ENCODE results near the gene SETD7. TPM values are rescaled to one million over a fixed set of nuclear protein-coding genes. Genes with fewer than 3 reads are reported as not detected.

Gene SETD7
- total RNA-seq, 2 donors from 2014 or later: 71.7 to 100 TPM

- WGBS: under 1% methylated on average over 47 of the region's 49 CpGs
- Histone ChIP-seq H3K4me1 (replicated peaks) (no peaks in the 10 kb centered on the region), H3K36me3 (no peaks in the 10 kb centered on the region), H3K27ac (peak overlapping the region; percentile 95 to 98), H3K27me3 (replicated peaks; ENCODE audit: insufficient read depth) (no peaks in the 10 kb centered on the region), H3K4me3 (peak overlapping the region; percentile 78 to 96), H3K9me3 (no peaks in the 10 kb centered on the region)
- intact Hi-C loops (cut with DNase I): loop anchor here (5.0 to 10.0 kb wide), 2 partner anchors 103 to 251 kb away; partner anchors contain the start of genes NAA15, NDUFC1 and RAB33B
- peak; percentile 17 for DNase-seq (ENCODE audit: low spot score)
- TF ChIP-seq CTCF (IDR thresholded peaks at IDR 0.05): no peak
Measured at GRCh38 chr4:139555705-139556070, 331 bp downstream of the SETD7 start.

GRCh38 chr4:139554893-139555704 lies 920 bp downstream of the SETD7 start:
- no peaks in the 10 kb centered on the region for H3K4me1 ChIP-seq (replicated peaks)
- peak; percentile 93 for DNase-seq (ENCODE audit: low spot score)
- intact Hi-C loops (cut with DNase I): loop anchor here (5.0 to 10.0 kb wide), 2 partner anchors 103 to 250 kb away; partner anchors contain the start of genes NAA15, NDUFC1 and RAB33B
- no peaks in the 10 kb centered on the region for H3K27me3 ChIP-seq (replicated peaks; ENCODE audit: insufficient read depth)
- WGBS: 2% methylated on average over 52 of the region's 57 CpGs
- no peaks in the 10 kb centered on the region for H3K9me3 ChIP-seq
- peak; percentile 81 for TF ChIP-seq POLR2A (IDR thresholded peaks at IDR 0.05)
- TF ChIP-seq CTCF (IDR thresholded peaks at IDR 0.05): no peak
- peak; percentile 91 for TF ChIP-seq POLR2AphosphoS5 (IDR thresholded peaks at IDR 0.05)
- H3K27ac ChIP-seq: peak overlapping the region; percentile 95 to 98
- no peaks in the 10 kb centered on the region for H3K36me3 ChIP-seq
- H3K4me3 ChIP-seq: peak overlapping the region; percentile 78 to 96

- no peaks in the 10 kb centered on the region for H3K4me1 ChIP-seq (replicated peaks)
- peak overlapping the region; percentile 95 to 98 for H3K27ac ChIP-seq
- H3K27me3 ChIP-seq (replicated peaks; ENCODE audit: insufficient read depth): no peaks in the 10 kb centered on the region
- no peak for TF ChIP-seq POLR2A (IDR thresholded peaks at IDR 0.05)
- TF ChIP-seq POLR2AphosphoS5 (IDR thresholded peaks at IDR 0.05): no peak
- TF ChIP-seq CTCF (IDR thresholded peaks at IDR 0.05): no peak
- H3K36me3 ChIP-seq: no peaks in the 10 kb centered on the region
- peak overlapping the region; percentile 78 to 96 for H3K4me3 ChIP-seq
- 26% methylated on average over 1 of the region's 1 CpG for WGBS
- no peak for DNase-seq (ENCODE audit: low spot score)
- no peaks in the 10 kb centered on the region for H3K9me3 ChIP-seq
- intact Hi-C loops (cut with DNase I): loop anchor here (10.0 kb wide), 1 partner anchor 250 kb away; the partner anchor contains the start of genes NAA15 and NDUFC1
Measured at GRCh38 chr4:139554642-139554892, 1.5 kb downstream of the SETD7 start.

GRCh38 chr4:139553751-139554641 lies 2.0 kb downstream of the SETD7 start:
- intact Hi-C loops (cut with DNase I): loop anchor here (10.0 kb wide), 1 partner anchor 249 kb away; the partner anchor contains the start of genes NAA15 and NDUFC1
- H3K36me3 ChIP-seq: no peaks in the 10 kb centered on the region
- 33% methylated on average over 4 of the region's 4 CpGs for WGBS
- no peaks in the 10 kb centered on the region for H3K9me3 ChIP-seq
- no peak for DNase-seq (ENCODE audit: low spot score)
- peak overlapping the region; percentile 78 to 96 for H3K4me3 ChIP-seq
- no peaks in the 10 kb centered on the region for H3K4me1 ChIP-seq (replicated peaks)
- no peak for TF ChIP-seq CTCF (IDR thresholded peaks at IDR 0.05)
- no peak for TF ChIP-seq POLR2AphosphoS5 (IDR thresholded peaks at IDR 0.05)
- no peak for TF ChIP-seq POLR2A (IDR thresholded peaks at IDR 0.05)
- no peaks in the 10 kb centered on the region for H3K27me3 ChIP-seq (replicated peaks; ENCODE audit: insufficient read depth)
- H3K27ac ChIP-seq: peak overlapping the region; percentile 95 to 98

Data from prostate gland (tissue), 2 donors.